Loucy (cell line): Measurements from ENCODE around the gene NAA25.

ENCODE experiments used
- CTCF ChIP-seq: fragments of 200-600 bp; sonication (generic); conservative IDR thresholded peaks from 2 replicates; pipeline ENCODE4 v1.5.1; 2014; ENCODE audit warnings: mild to moderate bottlenecking, antibody characterized with exemption, low read length
- EZH2phosphoT487 ChIP-seq: fragments of 200-600 bp; IDR thresholded peaks from 2 replicates; pipeline ENCODE4 v1.6.1; 2018; ENCODE audit warnings: antibody characterized with exemption, mild to moderate bottlenecking, moderate library complexity, borderline replicate concordance

GRCh38 chr12:112063273-112063672 is 45.3 kb downstream of the NAA25 start:
- no peak for TF ChIP-seq CTCF
- TF ChIP-seq EZH2phosphoT487, result no peak
